A204.1 (cell line): Measurements from ENCODE around the gene CAPN9.
"Not testable (repeated sequence)": the region's sequence is repeated elsewhere in the genome, so short reads cannot be mapped to it uniquely, and the experiment has no call there.

Source experiments
- FAIRE-seq: peaks from 2 replicates; lab custom pipeline; 2012; peaks lifted over from hg19 to GRCh38; lab: Jason Lieb, UNC

The CAPN9 gene

DNA sequence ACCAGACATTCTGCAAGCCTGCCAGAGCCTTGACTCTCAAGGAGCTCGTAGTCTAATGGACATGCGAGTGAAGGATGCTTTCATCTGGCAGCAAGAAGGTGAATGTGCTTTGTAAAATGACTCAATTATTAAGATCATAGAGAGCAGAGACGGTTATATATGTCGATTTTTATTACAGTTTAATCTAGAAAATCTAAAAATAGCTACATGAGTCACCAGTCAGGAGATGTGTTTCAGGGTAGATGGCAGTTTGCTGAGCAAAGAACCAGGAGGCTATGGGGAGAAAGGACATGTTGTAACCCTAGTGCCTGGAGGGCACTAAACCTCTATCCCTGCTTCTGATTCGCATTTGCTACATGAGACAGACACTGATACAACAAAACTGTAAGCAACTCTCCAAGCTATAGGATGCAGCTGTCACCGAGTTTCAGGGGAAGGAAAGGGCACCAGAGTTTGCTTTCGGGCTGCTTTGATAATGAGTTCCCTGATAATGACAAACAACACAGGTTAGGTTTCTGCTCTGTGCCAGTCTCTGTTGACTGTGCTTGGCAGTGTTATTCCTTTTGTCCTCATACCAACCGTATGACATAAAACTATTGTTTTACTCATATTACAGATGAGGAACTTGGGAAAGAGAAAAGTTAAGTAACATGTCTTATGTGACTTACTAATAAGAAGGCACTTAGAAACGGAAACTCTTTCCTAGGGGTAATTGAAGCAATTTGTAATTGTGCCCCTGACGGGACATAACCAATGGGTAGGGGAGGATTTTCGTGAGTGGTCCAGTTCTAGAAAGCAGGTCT is 77.9 kb downstream of the CAPN9 start:
- FAIRE-seq: no peak

DNA sequence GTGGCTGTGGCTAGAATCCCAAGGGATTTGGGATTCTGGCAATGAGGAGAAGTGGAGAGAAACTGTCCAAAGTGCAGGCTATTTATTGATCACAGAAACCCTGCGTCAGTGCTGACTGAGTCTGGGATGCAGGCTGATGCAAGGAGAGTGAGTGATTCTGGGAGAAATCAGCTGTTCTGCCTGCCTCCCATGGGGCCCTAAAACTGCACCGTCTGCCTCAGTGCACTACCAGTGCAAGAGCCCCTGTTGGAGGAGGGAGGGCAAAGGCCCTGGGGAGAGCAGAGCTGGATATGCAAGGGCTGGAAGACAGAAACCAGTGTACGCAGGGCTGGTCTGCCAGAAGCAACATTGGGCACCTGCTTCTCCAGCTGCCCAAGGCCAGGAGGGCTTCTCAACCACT is 78.6 kb downstream of the CAPN9 start:
- FAIRE-seq: no peak

DNA sequence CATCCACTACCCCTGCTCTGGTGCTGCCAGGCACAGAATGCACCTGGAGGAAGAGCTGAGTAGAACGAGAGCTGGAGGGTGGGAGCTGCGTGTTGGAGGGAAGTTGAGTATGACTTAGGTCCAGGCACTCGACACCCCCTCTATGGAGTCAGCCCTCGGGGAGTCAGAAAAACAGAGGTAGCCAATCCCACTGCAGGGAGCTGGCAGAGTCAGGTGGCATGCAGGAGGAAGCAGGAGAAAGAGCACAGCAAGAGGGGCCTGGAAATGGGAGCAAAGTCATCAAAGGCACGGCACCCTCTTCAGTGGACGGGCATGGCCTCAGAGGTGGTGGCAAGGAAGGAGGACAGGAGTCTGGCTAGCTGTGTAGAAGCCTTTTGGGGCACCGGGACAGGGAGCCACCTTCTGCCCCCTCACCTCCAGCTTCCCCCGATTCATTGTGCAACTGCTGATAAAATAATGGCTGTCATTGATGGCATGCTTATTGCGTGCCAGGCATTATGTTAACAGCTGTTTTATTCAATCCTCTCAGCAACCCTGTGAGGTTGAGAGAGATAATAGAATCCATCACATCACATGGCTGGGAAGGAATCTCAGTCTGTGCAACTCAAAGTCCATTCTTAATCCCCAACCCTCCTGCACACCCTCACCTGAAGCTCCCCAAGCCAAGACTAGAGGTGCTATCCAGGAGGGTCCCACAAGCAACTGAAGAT is 79.1 kb downstream of the CAPN9 start:
- FAIRE-seq: no peak

DNA sequence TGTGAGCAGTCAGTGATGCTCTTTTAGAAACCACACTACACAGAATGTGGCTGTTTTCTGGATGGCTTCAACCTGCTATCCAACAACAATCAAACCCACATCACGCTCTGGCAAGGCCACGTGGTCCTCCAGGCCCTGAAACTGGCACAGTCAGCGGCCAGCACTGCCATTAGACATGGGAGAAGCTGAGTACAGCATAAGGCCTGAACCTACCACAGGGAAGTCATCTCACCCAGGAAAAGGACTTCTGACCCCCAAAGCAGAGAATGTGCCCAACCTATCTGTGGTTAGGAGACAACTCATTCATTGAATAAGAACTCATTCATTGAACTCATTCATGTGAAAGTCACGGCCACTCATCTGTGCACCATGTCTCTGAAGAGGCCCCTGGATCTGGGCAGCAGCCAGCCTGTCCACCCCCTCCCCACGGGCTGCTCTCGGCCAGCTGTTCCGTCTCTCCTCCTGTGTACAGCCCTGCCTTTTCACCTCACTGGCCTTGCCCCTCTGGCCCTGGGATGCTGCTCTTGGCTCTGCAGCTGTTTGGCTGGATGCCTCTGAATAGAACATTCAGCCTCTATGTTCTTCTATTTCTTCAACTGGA is 80.0 kb downstream of the CAPN9 start:
- FAIRE-seq: no peak

DNA sequence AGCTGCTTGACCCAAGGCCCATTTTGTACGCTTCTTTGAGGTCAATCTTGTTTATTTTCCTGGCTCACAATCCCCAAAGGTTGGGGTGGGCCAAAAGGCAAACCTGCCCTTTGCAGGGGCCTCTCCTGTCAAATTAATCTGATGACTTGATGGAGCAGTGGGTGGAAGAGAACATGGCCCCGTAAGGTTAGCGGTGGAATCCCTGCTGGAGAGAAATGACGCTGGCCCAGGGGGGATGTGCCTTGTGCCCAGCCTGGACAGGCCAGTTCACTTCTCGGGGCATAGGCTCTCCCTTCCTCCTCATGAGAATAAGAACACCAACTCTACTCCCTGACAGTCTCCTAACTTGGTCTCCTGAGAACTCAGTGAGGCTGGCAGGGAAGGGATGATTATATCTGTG is 80.6 kb downstream of the CAPN9 start:
- FAIRE-seq: no peak

DNA sequence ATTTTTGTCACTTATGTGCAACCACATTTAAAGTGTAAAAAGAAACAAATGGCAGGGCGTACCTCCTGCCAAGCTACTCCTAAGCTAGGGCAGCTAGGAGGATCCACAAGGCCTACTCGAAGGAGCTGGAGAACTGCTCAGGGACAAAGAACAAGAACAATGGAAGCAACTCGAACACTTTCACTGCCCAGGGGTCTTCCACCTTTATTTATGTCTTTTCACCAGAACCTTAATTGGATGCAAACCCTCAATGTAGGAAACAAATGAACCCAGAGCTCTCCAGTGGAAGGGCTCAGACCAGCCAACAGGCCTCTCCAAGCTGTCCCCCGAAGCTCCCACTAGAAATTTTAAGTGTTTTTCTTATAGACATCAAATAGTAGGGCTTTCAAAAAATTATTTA is 81.2 kb downstream of the CAPN9 start:
- no peak for FAIRE-seq

DNA sequence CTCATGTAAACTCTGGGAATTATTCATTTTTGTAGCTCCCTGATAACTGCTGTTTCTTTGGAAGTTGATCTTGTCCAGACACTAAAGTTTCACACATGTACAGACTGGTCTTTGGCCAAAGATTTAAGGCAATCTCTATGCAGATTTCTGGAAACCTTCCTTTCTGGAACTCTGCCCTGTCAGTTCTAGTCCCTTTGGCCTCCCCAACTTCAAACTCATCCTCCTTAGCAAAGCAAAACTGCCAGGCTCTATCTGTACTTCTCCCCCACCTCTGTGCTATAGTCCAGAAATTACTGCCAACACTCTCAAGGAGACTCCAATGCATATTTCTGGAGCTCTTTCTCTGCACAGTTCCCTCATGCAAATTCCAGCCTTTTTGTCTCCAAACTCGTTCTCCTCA is 84.6 kb downstream of the CAPN9 start:
- no peak for FAIRE-seq

DNA sequence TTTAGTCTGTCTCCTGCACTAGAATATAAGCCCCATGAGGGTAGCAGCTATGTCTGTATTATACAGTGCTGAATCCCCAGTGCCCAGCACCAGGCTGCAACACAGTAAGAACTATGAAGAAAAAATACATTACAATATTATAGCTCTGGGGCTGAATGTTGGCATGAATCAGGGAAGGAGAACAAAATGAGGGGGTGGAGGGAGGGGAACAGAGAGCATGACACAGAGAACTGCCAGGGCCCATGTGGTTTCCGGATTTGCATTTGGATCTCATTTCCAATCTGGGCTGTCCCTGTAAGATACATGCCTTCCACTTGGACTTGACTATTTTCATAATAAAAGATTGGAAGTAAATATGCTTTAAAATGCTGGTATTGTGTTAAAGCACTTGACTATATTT is 85.3 kb downstream of the CAPN9 start:
- no peak for FAIRE-seq

DNA sequence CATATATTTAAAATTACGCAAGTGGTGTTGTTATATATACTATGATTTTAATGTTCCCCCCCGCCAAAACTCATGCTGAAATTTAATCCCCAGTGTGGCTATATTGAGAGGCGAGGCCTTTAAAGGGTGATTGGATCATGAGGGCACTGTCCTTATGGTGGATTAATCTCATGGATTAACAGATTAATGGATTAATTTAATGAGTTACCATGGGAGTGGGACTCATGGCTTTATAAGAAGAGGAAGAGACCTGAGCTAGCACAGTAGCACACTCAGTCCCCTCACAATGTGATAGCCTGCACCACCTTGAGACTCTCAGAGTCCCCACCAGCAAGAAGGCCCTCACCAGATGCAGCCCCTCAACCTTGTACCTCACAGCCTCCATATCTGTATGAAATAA is 86.3 kb downstream of the CAPN9 start:
- no peak for FAIRE-seq

DNA sequence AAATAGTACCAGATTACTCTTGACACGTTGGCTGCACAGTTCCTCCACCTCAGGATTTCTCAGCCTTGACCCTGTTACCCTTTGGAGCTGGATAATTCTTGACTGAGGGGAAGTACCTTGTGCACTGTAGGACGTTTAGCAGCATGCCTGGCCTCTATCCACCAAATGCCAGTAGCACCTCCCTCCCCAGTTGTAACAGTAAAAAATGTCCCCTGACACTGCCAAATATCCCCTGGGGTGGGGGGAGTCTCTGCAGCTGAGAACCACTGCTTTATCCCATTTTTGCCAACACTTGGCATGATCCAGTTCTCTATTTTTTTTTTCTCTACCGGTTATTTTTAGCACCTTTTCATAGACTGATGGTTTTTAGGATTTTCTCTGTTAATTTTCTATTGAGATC is 87.1 kb downstream of the CAPN9 start:
- FAIRE-seq: no peak

DNA sequence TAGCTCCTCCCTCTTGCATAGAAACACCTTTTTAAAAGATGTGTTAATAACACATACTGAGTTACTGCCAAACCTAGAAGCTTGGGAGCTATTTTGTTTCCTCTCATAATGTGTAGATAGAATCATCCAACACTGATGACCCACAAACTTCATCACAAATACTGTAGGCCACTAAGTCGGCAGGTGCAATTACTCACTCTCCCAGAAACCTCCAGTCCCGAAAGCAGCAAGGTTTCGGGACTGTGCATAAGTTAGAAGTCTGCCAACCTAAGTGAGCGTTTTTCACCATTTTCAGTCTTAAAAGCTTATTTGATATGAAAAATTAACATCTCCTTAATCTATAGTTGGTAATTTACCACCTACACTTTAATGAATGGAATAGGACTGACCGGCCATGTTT is 89.2 kb downstream of the CAPN9 start:
- no peak for FAIRE-seq

DNA sequence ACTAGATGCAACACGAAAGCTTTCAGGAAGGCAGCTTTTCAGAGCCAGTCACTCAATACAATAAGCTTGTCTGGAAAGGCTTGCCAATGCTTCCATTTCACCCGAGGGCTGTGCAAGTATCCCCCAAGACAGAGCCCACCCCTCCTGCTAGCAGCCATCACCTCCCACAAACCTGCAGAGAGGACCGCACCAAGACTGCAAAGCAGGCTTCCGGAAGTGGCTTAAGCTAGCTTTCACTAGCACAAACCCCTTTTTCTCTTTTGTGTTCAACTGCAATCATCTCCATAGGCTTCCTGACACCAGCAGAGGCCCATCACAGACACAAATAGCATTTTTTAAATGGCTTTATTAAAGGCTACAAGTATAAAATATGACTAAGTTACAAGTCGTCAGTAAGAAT is 89.6 kb downstream of the CAPN9 start:
- FAIRE-seq: no peak

DNA sequence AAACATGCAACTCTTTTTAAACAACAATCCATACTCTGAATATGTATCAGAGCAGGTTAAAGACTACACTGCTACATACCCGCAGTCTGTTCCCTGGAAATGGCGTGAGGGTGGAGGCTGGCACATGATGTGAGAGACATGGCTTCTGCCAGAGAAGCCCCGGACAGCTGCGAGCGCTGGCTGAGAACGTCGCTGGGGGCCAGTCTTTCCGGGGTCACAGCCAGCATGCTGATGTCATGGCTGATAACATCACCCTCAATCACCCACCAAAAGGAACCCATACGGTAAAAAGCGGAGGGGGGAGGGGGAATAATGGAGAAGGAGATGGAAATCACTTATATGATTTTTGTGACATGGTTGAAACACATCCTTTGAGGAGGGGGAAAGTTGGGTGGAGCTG is 92.0 kb downstream of the CAPN9 start:
- no peak for FAIRE-seq

DNA sequence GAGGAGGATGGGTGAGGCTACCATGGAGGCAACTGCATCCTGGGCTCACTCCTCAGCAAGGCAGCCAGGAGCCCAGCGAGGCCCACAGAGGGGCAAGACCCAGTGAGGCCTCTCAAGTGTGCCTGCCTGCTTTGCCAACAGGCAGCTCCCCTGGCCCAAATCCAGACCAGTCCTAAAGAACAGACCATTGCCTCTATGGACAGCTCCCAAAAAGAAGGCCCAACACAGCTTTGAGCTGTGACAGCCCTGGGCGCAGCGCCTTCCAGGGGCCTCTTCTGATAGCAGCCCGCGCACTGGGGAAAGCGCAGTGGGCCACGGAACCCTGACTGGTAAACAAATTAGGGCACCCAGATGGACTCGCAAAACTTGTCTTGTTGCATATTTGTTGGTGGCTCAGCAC is 95.6 kb downstream of the CAPN9 start:
- FAIRE-seq: no peak

DNA sequence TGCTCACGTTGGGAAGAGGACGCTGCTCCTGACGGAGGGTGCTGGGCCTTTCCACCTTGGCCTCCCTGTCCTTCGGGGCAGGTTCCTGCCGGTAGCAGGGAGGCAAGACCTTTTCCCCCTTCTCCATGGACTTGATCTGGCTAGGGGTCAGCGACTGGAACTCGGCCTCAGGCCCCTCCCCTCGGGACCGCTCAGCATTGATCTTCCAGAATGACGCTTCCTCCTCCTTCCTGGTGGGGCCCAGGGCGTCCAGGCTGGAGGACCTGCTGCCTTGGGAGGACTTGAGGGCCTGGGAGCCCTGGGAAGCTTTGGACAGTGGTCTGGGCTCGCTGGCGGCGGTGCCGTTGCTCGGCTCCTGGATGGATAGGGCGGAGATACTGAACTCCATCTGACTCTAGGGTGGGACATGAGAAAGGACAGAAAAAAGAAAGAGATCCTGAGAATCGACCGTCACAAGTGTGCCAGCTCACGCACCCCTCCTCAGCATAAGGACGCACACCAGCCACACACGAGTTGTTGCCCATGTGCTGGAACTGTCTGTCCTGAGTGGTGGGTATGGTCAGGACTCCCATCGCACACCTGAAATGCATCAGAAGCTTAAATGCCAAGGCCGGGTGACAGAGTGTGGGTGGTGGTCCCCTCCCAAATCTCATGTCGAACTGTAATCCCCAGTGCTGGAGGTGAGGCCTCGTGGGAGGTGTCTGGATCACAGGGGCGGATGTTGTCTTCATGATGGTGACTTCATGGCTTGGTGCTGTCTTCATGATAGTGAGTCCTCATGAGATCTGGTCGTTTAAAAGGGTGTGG is 96.5 kb downstream of the CAPN9 start:
- no peak for FAIRE-seq

DNA sequence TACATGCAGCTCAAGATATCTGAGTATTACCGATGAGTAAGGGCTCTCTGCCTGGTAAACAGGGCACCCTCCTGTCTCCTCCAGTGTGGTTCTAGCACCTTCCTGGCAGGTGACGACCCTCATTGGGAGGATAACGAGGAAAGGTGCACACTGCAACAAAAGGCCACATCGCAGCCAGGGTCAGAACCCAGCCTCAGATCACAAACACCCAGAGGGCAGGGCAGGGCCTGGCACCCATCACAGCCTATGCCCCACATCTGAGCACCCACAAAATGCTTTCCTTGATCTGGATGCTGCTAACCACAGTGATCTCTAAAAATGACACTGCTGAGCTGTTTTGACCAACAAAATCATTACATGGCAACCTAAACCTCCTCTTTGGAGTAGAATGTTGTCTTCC is 97.4 kb downstream of the CAPN9 start:
- FAIRE-seq: no peak

DNA sequence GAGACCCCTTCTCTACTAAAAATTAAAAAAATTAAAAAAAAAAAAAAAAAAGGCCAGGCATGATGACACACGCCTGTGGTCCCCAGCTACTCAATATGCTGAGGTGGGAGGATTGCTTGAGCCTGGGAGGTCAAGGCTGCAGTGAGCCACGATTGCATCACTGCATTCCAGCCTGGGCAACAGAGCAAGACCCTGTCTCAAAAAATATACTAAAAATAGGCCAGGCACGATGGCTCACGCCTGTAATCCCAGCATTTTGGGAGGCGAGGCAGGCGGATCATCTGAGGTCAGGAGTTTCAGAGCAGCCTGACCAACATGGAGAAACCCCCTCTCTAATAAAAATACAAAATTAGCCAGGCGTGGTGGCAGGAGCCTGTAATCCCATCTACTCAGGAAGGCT is 98.0 kb downstream of the CAPN9 start:
- not testable (repeated sequence) for FAIRE-seq

DNA sequence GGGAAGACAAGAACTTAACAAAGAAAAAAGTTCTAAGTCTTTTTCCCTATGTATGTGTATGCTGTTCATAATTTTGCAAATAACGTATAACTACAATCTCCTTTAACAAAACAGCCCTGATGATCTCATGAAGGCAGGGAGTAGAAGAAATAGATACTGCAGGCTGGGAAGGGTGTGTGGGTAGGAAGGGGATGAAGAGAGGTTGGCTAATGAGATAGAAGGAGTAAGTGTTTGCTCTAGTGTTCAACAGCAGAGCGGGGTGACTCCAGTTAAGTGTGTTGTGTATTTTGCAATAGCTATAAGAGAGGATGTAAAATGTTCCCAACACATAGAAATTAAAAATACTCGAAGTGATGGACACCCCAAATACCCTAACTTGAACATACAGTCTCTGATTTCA is 101.0 kb downstream of the CAPN9 start:
- no peak for FAIRE-seq

DNA sequence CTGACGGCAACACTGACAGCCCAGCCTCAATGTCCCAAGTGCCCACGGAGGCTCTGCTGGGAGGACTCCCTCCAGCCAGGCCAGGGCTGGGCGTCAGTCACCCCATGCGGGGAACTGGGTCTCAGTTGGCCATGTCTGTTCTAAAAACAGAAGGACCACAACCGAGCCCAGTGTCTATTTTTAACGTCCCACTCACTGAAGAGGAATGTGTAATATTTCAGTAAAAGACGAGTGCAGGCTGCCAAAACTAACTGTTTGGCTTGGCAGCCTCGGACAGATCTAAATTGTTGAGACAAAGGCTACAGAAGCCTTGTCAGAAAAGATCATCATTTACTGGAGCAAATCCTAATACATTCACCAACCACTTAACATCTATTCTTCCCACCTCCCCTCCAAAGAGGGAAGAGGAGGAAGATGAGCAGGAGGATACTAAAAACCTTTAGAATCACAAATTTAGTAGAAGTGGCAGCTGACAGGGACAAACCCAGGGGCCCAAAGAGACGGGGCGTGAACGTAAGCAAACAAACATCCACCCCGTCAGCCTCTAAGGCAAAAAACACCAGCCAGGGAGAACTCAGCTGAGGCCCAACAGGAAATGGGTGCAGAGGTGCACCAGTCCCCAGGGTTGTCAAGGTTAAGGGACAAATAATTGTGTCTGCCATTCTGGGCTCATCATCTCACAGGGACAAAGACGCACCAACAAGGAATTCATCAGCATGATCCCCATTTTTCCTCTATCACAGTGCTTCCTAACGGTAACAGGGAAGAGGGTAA is 102.5 kb downstream of the CAPN9 start:
- FAIRE-seq: no peak

DNA sequence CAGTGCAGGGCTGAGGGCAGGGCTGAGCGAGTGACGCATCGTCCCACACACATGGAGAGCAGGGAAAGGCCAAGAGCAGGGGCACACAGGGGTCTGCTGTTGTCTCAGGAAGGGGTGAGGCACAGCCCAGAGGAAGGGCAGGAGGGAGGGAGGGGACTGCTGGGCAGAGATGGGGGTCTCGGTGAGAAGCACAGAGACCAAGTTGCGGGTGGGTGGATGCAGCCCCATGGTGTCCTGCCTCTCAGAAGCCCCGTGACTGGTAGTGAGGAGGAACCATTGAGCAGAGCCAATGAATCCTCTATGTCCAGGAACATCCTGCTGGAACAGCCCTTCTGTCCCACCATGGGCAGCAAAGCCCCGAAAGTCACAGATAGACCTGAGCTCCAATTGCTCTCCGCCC is 103.4 kb downstream of the CAPN9 start:
- FAIRE-seq: no peak

DNA sequence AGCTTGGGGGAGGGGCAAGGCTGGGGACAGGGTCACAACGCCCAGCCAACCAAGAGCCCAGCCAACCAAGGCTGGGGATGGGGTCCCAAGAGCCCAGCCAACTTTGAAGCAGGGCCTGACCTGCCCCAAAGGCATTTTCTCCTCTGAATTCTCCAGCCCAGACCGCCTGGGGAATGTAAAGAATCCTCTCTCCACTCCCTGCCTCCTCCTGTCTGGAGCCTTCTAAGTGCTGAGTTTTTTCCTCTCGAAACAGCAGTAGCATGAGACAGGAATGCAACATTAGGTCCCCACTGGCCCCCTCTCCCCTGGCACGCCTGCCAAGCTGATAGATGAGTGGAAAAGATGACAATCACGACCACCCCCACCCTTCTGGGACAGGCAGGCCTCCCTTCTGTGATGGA is 104.1 kb downstream of the CAPN9 start:
- FAIRE-seq: no peak
